ENCODE measurements around the gene FAM222B. TPM values are rescaled to one million over a fixed set of nuclear protein-coding genes. Genes with fewer than 3 reads are reported as not detected.
A peak's percentile ranks its signal among the peaks of the same experiment; 100 is the strongest.

The FAM222B gene
- total and polyA plus RNA-seq, 9 of the 15 experiments (the other 6 are each of a cell fraction or from before 2014, with no cell fraction given): 4.0 to 34.6 (median 7.5) TPM

GRCh38 chr17:28879886-28880571 lies 37.4 kb upstream of the FAM222B start:
- FAIRE-seq (peak; percentile 85), DNase-seq (ENCODE audit: extremely low read depth in 1 of 4, low spot score in 3 of 4) (peak in 2 of 4 experiments; percentile 72), ATAC-seq (peak; percentile 65)
- Histone ChIP-seq H3K9me1 (ENCODE audit: control insufficient read depth, insufficient read depth, low read length) (no peaks in the 10 kb centered on the region), H2AFZ (ENCODE audit: low read depth, low read length) (no peak overlapping the region), H3K9me3 (replicated peaks; ENCODE audit: control insufficient read depth, insufficient read depth, low read depth, low read length) (peaks cover 3% of the 10 kb centered on the region), H3K4me3 (no peak overlapping the region), H3K27me3 (ENCODE audit: control insufficient read depth in 2 of 2, insufficient read depth in 2 of 2, low read length in 2 of 2) (no peaks in the 10 kb centered on the region), H3K36me3 (ENCODE audit: control insufficient read depth, insufficient read depth, low read length) (peaks cover 66% of the 10 kb centered on the region), H3K27ac (ENCODE audit: extremely low read depth, low read depth, low read length) (peak overlapping the region; percentile 4; the same call in 2 of the 3 replicates), H3K4me1 (replicated peaks in 1 of 2; ENCODE audit: control insufficient read depth in 2 of 2, insufficient read depth in 2 of 2, low read length in 2 of 2) (peaks cover 21 to 46% of the 10 kb centered on the region in 2 experiments; a peak in 4 of 5 replicates), H4K20me1 (replicated peaks; ENCODE audit: control insufficient read depth, insufficient read depth, low read length) (no peaks in the 10 kb centered on the region), H3K79me2 (ENCODE audit: control insufficient read depth, insufficient read depth, low read length) (no peaks in the 10 kb centered on the region), H3K9ac (ENCODE audit: insufficient read depth in 1 of 2, low read depth in 2 of 2, low read length in 2 of 2) (peak overlapping the region in 1 of 2 experiments; percentile 86; a peak in 3 of 4 replicates), H3K4me2 (ENCODE audit: insufficient read depth, low read length) (peak overlapping the region; percentile 38; the same call in 1 of the 2 replicates)
- BruUV-seq (replicated peaks): TSS peak; percentile 57
- in situ Hi-C loops (cut with MboI): no loop called here
- TF ChIP-seq EP300 (IDR thresholded peaks at IDR 0.05; ENCODE audit: low read length) (peak; percentile 11; the same call in 1 of the 2 replicates), MLLT1 (IDR thresholded peaks at IDR 0.05) (peak in 1 of 2 experiments; percentile 56; a peak in 1 of 4 replicates), BHLHE40 (IDR thresholded peaks at IDR 0.05; ENCODE audit: low read length) (no peak), TEAD4 (IDR thresholded peaks at IDR 0.05; ENCODE audit: low read length) (peak; percentile 26; the same call in 1 of the 2 replicates), TEAD4 (CRISPR knock-in tag; IDR thresholded peaks at IDR 0.05; ENCODE audit: borderline replicate concordance) (no peak), FOSL1 (tag; conservative IDR thresholded peaks at IDR 0.05) (no peak), HDAC1 (IDR thresholded peaks at IDR 0.05) (peak; percentile 22 to 68; a peak in 2 of 4 replicates), TRIM24 (IDR thresholded peaks at IDR 0.05) (peak in 1 of 2 experiments; percentile 31; a peak in 1 of 4 replicates), ZNF316 (IDR thresholded peaks at IDR 0.05) (no peak), ARID1B (IDR thresholded peaks at IDR 0.05) (peak; percentile 73; the same call in 1 of the 2 replicates), CBFA2T2 (conservative IDR thresholded peaks at IDR 0.05) (peak; percentile 68), TCF3 (CRISPR knock-in tag; IDR thresholded peaks at IDR 0.05) (peak; percentile 72), CBFA2T3 (IDR thresholded peaks at IDR 0.05) (peak; percentile 86), BCOR (IDR thresholded peaks at IDR 0.05) (peak; percentile 28; the same call in 1 of the 2 replicates), NCOR1 (IDR thresholded peaks at IDR 0.05) (peak; percentile 57; the same call in 1 of the 2 replicates), ZC3H4 (CRISPR knock-in tag; IDR thresholded peaks at IDR 0.05; ENCODE audit: borderline replicate concordance) (no peak), ZNF384 (IDR thresholded peaks at IDR 0.05; ENCODE audit: low read depth, low read length) (no peak), NFIC (IDR thresholded peaks at IDR 0.05) (peak; percentile 40), TAL1 (IDR thresholded peaks at IDR 0.05) (peak; percentile 49; the same call in 1 of the 2 replicates), DPF2 (IDR thresholded peaks at IDR 0.05) (0 out of 2 replicates have a peak, but pooled peaks have one; percentile 37), USF1 (CRISPR knock-in tag; IDR thresholded peaks at IDR 0.05) (no peak)
- WGBS (ENCODE audit: insufficient coverage, low coverage, missing lambda C conversion rate): 26% methylated on average over 9 of the region's 9 CpGs
- ChIA-PET CTCF (ENCODE audit: low intra/inter-chr PET ratio) (interaction anchor here (1.4 kb wide), 1 partner anchor 117 kb away, joined by 9 read pairs; no protein-coding TSS in a partner anchor), POLR2A (interaction anchor here (0.6 to 4.3 kb wide), 4 partner anchors 8 to 154 kb away, joined by 3 to 29 read pairs (median 4); partner anchors contain the start of gene TLCD1)
- intact Hi-C loops (cut with micrococcal nuclease): loop anchor here (1.0 kb wide), 2 partner anchors 31 to 117 kb away; no protein-coding TSS in a partner anchor

All from K562 (cell line).